ENCODE data around the gene B4GALNT3. TPM values are rescaled to one million over a fixed set of nuclear protein-coding genes. Genes with fewer than 3 reads are reported as not detected.

Gene B4GALNT3
- total and polyA plus RNA-seq, 7 donors, result 0.21 to 4.0 (median 0.57) TPM

DNA sequence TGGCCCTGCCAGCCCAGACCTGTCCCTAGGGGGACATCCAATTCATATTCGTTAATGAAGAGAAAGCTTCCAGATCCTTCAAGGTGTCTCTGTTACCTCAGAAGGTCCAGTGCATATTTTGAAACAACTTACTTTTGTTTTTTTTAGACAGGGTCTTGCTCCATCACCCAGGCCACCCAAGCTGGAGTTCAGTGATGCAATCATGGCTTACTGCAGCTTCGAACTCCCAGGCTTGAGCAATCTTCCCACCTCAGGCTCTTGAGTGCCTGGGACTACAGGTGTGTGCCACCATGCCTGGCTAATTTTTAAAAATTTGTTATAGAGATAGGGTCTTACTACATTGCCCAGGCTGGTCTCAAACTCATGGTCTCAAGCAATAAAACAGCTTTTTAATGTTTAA lies 48.4 kb downstream of the B4GALNT3 start:
- no peak overlapping the region for H3K4me3 ChIP-seq
- DNase-seq (no peak), ATAC-seq (no peak)
- H3K27me3 ChIP-seq (ENCODE audit: insufficient read depth in 3 of 3, low read length in 2 of 3), result no peaks in the 10 kb centered on the region
- H3K27ac ChIP-seq, result no peak overlapping the region
- 72 to 76% (median 73%) methylated on average over 2 of the region's 2 CpGs for WGBS, 3 donors
- no peaks in the 10 kb centered on the region for H3K36me3 ChIP-seq (ENCODE audit: insufficient read depth in 1 of 2, low read depth in 1 of 2)
- no peaks in the 10 kb centered on the region for H3K9me3 ChIP-seq
- intact Hi-C loops (cut with DNase I), result no loop called here
- TF ChIP-seq, protein P1, sequence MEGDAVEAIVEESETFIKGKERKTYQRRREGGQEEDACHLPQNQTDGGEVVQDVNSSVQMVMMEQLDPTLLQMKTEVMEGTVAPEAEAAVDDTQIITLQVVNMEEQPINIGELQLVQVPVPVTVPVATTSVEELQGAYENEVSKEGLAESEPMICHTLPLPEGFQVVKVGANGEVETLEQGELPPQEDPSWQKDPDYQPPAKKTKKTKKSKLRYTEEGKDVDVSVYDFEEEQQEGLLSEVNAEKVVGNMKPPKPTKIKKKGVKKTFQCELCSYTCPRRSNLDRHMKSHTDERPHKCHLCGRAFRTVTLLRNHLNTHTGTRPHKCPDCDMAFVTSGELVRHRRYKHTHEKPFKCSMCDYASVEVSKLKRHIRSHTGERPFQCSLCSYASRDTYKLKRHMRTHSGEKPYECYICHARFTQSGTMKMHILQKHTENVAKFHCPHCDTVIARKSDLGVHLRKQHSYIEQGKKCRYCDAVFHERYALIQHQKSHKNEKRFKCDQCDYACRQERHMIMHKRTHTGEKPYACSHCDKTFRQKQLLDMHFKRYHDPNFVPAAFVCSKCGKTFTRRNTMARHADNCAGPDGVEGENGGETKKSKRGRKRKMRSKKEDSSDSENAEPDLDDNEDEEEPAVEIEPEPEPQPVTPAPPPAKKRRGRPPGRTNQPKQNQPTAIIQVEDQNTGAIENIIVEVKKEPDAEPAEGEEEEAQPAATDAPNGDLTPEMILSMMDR (IDR thresholded peaks at IDR 0.05), result no peak
- H3K4me1 ChIP-seq, result peaks cover 3% of the 10 kb centered on the region

DNA sequence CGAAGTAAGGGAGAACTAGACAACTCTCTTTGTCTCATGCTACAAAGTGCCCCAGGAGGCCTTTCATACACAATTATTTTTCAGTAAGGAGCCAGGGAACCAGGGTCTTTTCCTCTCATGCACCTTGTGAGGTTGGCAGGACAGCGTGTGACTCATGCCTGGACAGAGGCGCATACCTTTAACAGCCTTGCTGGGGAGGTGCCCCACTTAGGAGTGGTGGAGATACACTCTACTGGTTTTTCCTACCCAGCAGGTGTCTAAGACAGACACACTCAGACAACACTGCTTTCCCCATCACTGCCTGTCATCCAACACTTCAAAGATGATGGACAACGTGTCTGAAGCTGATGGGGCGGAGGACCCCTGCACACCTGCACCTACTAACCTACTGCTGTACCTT lies 49.1 kb downstream of the B4GALNT3 start:
- ATAC-seq (peak in 2 of 4 donors; percentile 32 to 42), DNase-seq (no peak)
- Histone ChIP-seq H3K27me3 (ENCODE audit: insufficient read depth in 3 of 3, low read length in 2 of 3) (no peaks in the 10 kb centered on the region), H3K4me1 (no peaks in the 10 kb centered on the region), H3K9me3 (no peaks in the 10 kb centered on the region), H3K27ac (no peak overlapping the region), H3K4me3 (no peak overlapping the region), H3K36me3 (ENCODE audit: insufficient read depth in 1 of 2, low read depth in 1 of 2) (no peaks in the 10 kb centered on the region)
- intact Hi-C loops (cut with DNase I), result no loop called here
- TF ChIP-seq, protein P1 (IDR thresholded peaks at IDR 0.05), result no peak
- WGBS, 3 donors, result 81 to 94% (median 84%) methylated on average over 5 of the region's 5 CpGs

- no peak overlapping the region for H3K4me3 ChIP-seq
- 37 to 61% (median 49%) methylated on average over 5 of the region's 5 CpGs for WGBS, 3 donors
- H3K27me3 ChIP-seq (ENCODE audit: insufficient read depth in 3 of 3, low read length in 2 of 3), result no peaks in the 10 kb centered on the region
- no peak for DNase-seq
- peak in 1 of 4 donors; percentile 53 for ATAC-seq
- H3K4me1 ChIP-seq, result no peaks in the 10 kb centered on the region
- H3K27ac ChIP-seq, result no peak overlapping the region
- intact Hi-C loops (cut with DNase I), result no loop called here
- TF ChIP-seq, protein P1 (IDR thresholded peaks at IDR 0.05), result no peak
- H3K36me3 ChIP-seq (ENCODE audit: insufficient read depth in 1 of 2, low read depth in 1 of 2), result no peaks in the 10 kb centered on the region
- no peaks in the 10 kb centered on the region for H3K9me3 ChIP-seq
Measured at GRCh38 chr12:509500-509899, 49.8 kb downstream of the B4GALNT3 start.

GRCh38 chr12:510071-510825 lies 50.5 kb downstream of the B4GALNT3 start:
- Histone ChIP-seq H3K9me3 (no peaks in the 10 kb centered on the region), H3K4me1 (no peaks in the 10 kb centered on the region), H3K27ac (no peak overlapping the region), H3K4me3 (no peak overlapping the region), H3K27me3 (ENCODE audit: insufficient read depth in 3 of 3, low read length in 2 of 3) (no peaks in the 10 kb centered on the region), H3K36me3 (ENCODE audit: insufficient read depth in 1 of 2, low read depth in 1 of 2) (no peaks in the 10 kb centered on the region)
- WGBS, 3 donors, result 53 to 67% (median 58%) methylated on average over 12 of the region's 12 CpGs
- intact Hi-C loops (cut with DNase I), result no loop called here
- DNase-seq (no peak), ATAC-seq (no peak)
- TF ChIP-seq, protein P1 (IDR thresholded peaks at IDR 0.05), result no peak

GRCh38 chr12:512933-513332 lies 53.2 kb downstream of the B4GALNT3 start:
- no peaks in the 10 kb centered on the region for H3K4me1 ChIP-seq
- H3K27ac ChIP-seq, result no peak overlapping the region
- TF ChIP-seq, protein P1 (IDR thresholded peaks at IDR 0.05), result no peak
- H3K9me3 ChIP-seq, result no peaks in the 10 kb centered on the region
- intact Hi-C loops (cut with DNase I), result no loop called here
- H3K36me3 ChIP-seq (ENCODE audit: insufficient read depth in 1 of 2, low read depth in 1 of 2), result no peaks in the 10 kb centered on the region
- WGBS, 3 donors, result 95 to 96% (median 95%) methylated on average over 6 of the region's 6 CpGs
- H3K27me3 ChIP-seq (ENCODE audit: insufficient read depth in 3 of 3, low read length in 2 of 3), result peaks cover 0 to 4% (median 0%) of the 10 kb centered on the region in 3 donors
- no peak for DNase-seq
- ATAC-seq, result no peak
- H3K4me3 ChIP-seq, result no peak overlapping the region
